WTC11 (cell line): ENCODE measurements around the gene SHROOM3. TPM values are rescaled to one million over a fixed set of nuclear protein-coding genes. Genes with fewer than 3 reads are reported as not detected.

Experiments
- ATAC-seq: fragments of 200-7000 bp; cut with Tn5 transposase; 2 replicates; pipeline ENCODE4 v1.10.0; 2021; ENCODE audit warnings: mild to moderate bottlenecking, moderate library complexity
- CTCF ChIA-PET: fragments of 300-600 bp; sonication (Branson Sonifier 250); formaldehyde crosslinking; loops from one replicate; lab custom pipeline; 2021; ENCODE audit warnings: antibody characterized with exemption; lab: Charles Lee
- POLR2A ChIA-PET: fragments of 350-600 bp; sonication (Branson Sonifier 250); formaldehyde crosslinking; loops from one replicate; lab custom pipeline; 2021; ENCODE audit warnings: antibody characterized with exemption; lab: Charles Lee
- DNase-seq: peaks from one replicate; pipeline ENCODE4 v3.0.0; 2021; ENCODE audit warnings: low spot score
- H3K27ac Mint-ChIP-seq: 2 replicates; pipeline ENCODE4 v1.8.0; 2021; ENCODE audit warnings: mixed read lengths
- H3K27me3 Mint-ChIP-seq: 2 replicates; pipeline ENCODE4 v1.8.0; 2021; ENCODE audit warnings: low read depth, mild to moderate bottlenecking, moderate library complexity, mixed read lengths
- H3K36me3 Mint-ChIP-seq: 2 replicates; pipeline ENCODE4 v1.8.0; 2021; ENCODE audit warnings: mixed read lengths
- H3K4me1 Mint-ChIP-seq: 2 replicates; pipeline ENCODE4 v1.8.0; 2022; ENCODE audit warnings: mixed read lengths
- H3K4me3 Mint-ChIP-seq: 2 replicates; pipeline ENCODE4 v1.8.0; 2021; ENCODE audit warnings: mild to moderate bottlenecking, moderate library complexity, mixed read lengths
- H3K9me3 Mint-ChIP-seq: 2 replicates; pipeline ENCODE4 v1.8.0; 2021; ENCODE audit warnings: mixed read lengths
- AFF4 ChIP-seq: sonication (generic); formaldehyde crosslinking; IDR thresholded peaks from 2 replicates; pipeline ENCODE4 v1.8.1; 2023; ENCODE audit warnings: mild to moderate bottlenecking, missing genetic modification reagents, borderline replicate concordance
- E2F4 ChIP-seq: sonication (generic); formaldehyde crosslinking; IDR thresholded peaks from 2 replicates; pipeline ENCODE4 v1.8.1; 2022; ENCODE audit warnings: low read depth, mild to moderate bottlenecking, moderate library complexity, missing genetic modification reagents, borderline replicate concordance
- ETV6 ChIP-seq: sonication (generic); formaldehyde crosslinking; IDR thresholded peaks from 2 replicates; pipeline ENCODE4 v1.8.1; 2022; ENCODE audit warnings: mild to moderate bottlenecking, missing genetic modification reagents
- FOXP1 ChIP-seq: sonication (generic); formaldehyde crosslinking; IDR thresholded peaks from 2 replicates; pipeline ENCODE4 v1.8.0; 2022; ENCODE audit warnings: missing genetic modification reagents, mild to moderate bottlenecking, moderate library complexity, borderline replicate concordance
- MAX ChIP-seq: sonication (generic); formaldehyde crosslinking; IDR thresholded peaks from 2 replicates; pipeline ENCODE4 v1.8.0; 2022; ENCODE audit warnings: mild to moderate bottlenecking, missing genetic modification reagents
- NFATC4 ChIP-seq: fragments of 250-450 bp; sonication (Bioruptor Pico); IDR thresholded peaks from 2 replicates; pipeline ENCODE4 v1.9.0; 2021; ENCODE audit warnings: mild to moderate bottlenecking
- NFE2L1 ChIP-seq: sonication (generic); formaldehyde crosslinking; IDR thresholded peaks from 2 replicates; pipeline ENCODE4 v1.8.1; 2023; ENCODE audit warnings: missing genetic modification reagents
- NR1H2 ChIP-seq: sonication (generic); formaldehyde crosslinking; IDR thresholded peaks from 2 replicates; pipeline ENCODE4 v1.9.0; 2021; ENCODE audit warnings: mild to moderate bottlenecking, moderate library complexity, missing genetic modification reagents
- PRDM15 ChIP-seq: sonication (generic); formaldehyde crosslinking; IDR thresholded peaks from 2 replicates; pipeline ENCODE4 v1.8.0; 2022; ENCODE audit warnings: missing genetic modification reagents
- SP1 ChIP-seq: sonication (generic); formaldehyde crosslinking; conservative IDR thresholded peaks from 2 replicates; pipeline ENCODE4 v1.8.1; 2022; ENCODE audit warnings: missing genetic modification reagents
- TP53 ChIP-seq: sonication (generic); formaldehyde crosslinking; IDR thresholded peaks from 2 replicates; pipeline ENCODE4 v1.8.1; 2023; ENCODE audit warnings: mild to moderate bottlenecking, missing genetic modification reagents
- USF1 ChIP-seq: sonication (generic); formaldehyde crosslinking; IDR thresholded peaks from 2 replicates; pipeline ENCODE4 v1.8.0; 2022; ENCODE audit warnings: mild to moderate bottlenecking, missing genetic modification reagents
- ZNF396 ChIP-seq: fragments of 250-450 bp; sonication (Bioruptor Pico); IDR thresholded peaks from 2 replicates; pipeline ENCODE4 v1.8.0; 2021; ENCODE audit warnings: mild to moderate bottlenecking, moderate library complexity, borderline replicate concordance
- ZNF416 ChIP-seq: fragments of 250-450 bp; sonication (Bioruptor Pico); IDR thresholded peaks from 2 replicates; pipeline ENCODE4 v1.9.0; 2021; ENCODE audit warnings: mild to moderate bottlenecking, inconsistent platforms
- total RNA-seq: library from RNA; stranded (reverse); gene quantifications from 3 replicates; pipeline ENCODE4 v1.2.3, GENCODE V29; 2021

The SHROOM3 gene
- total RNA-seq, 1 experiment from 2014 or later: 71.9 TPM

- TF ChIP-seq AFF4 (CRISPR knock-in tag) (no peak), NFE2L1 (CRISPR knock-in tag) (no peak), ZNF396 (CRISPR knock-in tag) (no peak), TP53 (CRISPR knock-in tag) (no peak)
These were observed 205.4 kb downstream of the SHROOM3 start (continued) for GRCh38 chr4:76640353-76640910.

GRCh38 chr4:76641351-76641750 is 206.3 kb downstream of the SHROOM3 start:
- H3K9me3 Mint-ChIP-seq: no peaks in the 10 kb centered on the region
- POLR2A ChIA-PET: no interaction called here
- peak; percentile 15; the same call in 1 of the 2 replicates for ATAC-seq
- H3K4me3 Mint-ChIP-seq: no peak overlapping the region
- DNase-seq: no peak
- CTCF ChIA-PET: interaction anchor here (1.0 to 2.3 kb wide), 3 partner anchors 14 to 461 kb away, joined by 5 to 6 read pairs (median 6); no protein-coding TSS in a partner anchor
- H3K27ac Mint-ChIP-seq: peak overlapping the region; percentile 92
- H3K4me1 Mint-ChIP-seq: peaks cover 45% of the 10 kb centered on the region
- no peaks in the 10 kb centered on the region for H3K27me3 Mint-ChIP-seq
- H3K36me3 Mint-ChIP-seq: no peaks in the 10 kb centered on the region
- TF ChIP-seq USF1 (CRISPR knock-in tag) (no peak), NFATC4 (CRISPR knock-in tag) (no peak), ZNF416 (CRISPR knock-in tag) (no peak)

- Mint-ChIP-seq H3K4me1 (peaks cover 45% of the 10 kb centered on the region), H3K36me3 (no peaks in the 10 kb centered on the region), H3K27ac (peak overlapping the region; percentile 61), H3K4me3 (no peak overlapping the region), H3K27me3 (no peaks in the 10 kb centered on the region), H3K9me3 (no peaks in the 10 kb centered on the region)
- DNase-seq: no peak
- TF ChIP-seq NR1H2 (CRISPR knock-in tag): no peak
- TF ChIP-seq E2F4: no peak
- no peak for TF ChIP-seq TP53 (CRISPR knock-in tag)
- TF ChIP-seq SP1: no peak
- TF ChIP-seq PRDM15 (CRISPR knock-in tag): peak; percentile 61
- TF ChIP-seq FOXP1 (CRISPR knock-in tag): no peak
- TF ChIP-seq ETV6 (CRISPR knock-in tag): no peak
- no peak for TF ChIP-seq MAX (CRISPR knock-in tag)
- ATAC-seq: no peak
- CTCF ChIA-PET: interaction anchor here (1.0 to 2.3 kb wide), 3 partner anchors 14 to 462 kb away, joined by 5 to 6 read pairs (median 6); no protein-coding TSS in a partner anchor
- POLR2A ChIA-PET: no interaction called here
These were observed 206.7 kb downstream of the SHROOM3 start for GRCh38 chr4:76641758-76642157.
